H1 (cell line): ENCODE results near the gene CACNA1C. TPM values are rescaled to one million over a fixed set of nuclear protein-coding genes. Genes with fewer than 3 reads are reported as not detected.
A peak's percentile ranks its signal among the peaks of the same experiment; 100 is the strongest.

ENCODE experiments used
- CTCF ChIA-PET: fragments of 300-600 bp; sonication (Branson Sonifier 250); formaldehyde crosslinking; loops from one replicate; lab custom pipeline; 2021; ENCODE audit not compliant: partially characterized antibody; lab: Charles Lee
- POLR2A ChIA-PET: fragments of 300-600 bp; sonication (Branson Sonifier 250); formaldehyde crosslinking; loops from one replicate; lab custom pipeline; 2021; ENCODE audit warnings: inconsistent platforms; ENCODE audit not compliant: partially characterized antibody; lab: Charles Lee
- DNase-seq, 2 experiments: peaks; one replicate each; pipeline versions ENCODE4 v3.0.0 to v3.0.0-alpha.2; 2010 to 2022; ENCODE audit warnings: low spot score in 2 of 2, low read depth in 1 of 2, mixed read lengths in 1 of 2
- FAIRE-seq: peaks from 2 replicates; lab custom pipeline; 2011; peaks lifted over from hg19 to GRCh38; lab: Jason Lieb, UNC
- H2AFZ ChIP-seq: 2 replicates; pipeline ENCODE4 v1.8.1; 2012; ENCODE audit warnings: low read length, inconsistent platforms
- H2AK5ac ChIP-seq: 2 replicates; pipeline ENCODE4 v1.6.1; 2013; ENCODE audit warnings: low read depth, low read length
- H2BK120ac ChIP-seq: replicated peaks from 2 replicates; pipeline ENCODE3; 2013; ENCODE audit warnings: low read depth, low read length, inconsistent platforms
- H2BK12ac ChIP-seq: 2 replicates; pipeline ENCODE4 v1.6.1; 2013; ENCODE audit warnings: low read depth, low read length
- H2BK15ac ChIP-seq: 2 replicates; pipeline ENCODE4 v1.6.1; 2013; ENCODE audit warnings: low read length
- H2BK20ac ChIP-seq: 2 replicates; pipeline ENCODE4 v1.6.1; 2013; ENCODE audit warnings: low read length
- H2BK5ac ChIP-seq: 2 replicates; pipeline ENCODE4 v1.6.1; 2013; ENCODE audit warnings: low read depth, low read length
- H3K14ac ChIP-seq: 2 replicates; pipeline ENCODE4 v1.6.1; 2013; ENCODE audit warnings: inconsistent platforms; ENCODE audit not compliant: insufficient read length
- H3K18ac ChIP-seq: 2 replicates; pipeline ENCODE4 v1.6.1; 2013; ENCODE audit warnings: low read length; ENCODE audit errors: extremely low read depth
- H3K23ac ChIP-seq: 2 replicates; pipeline ENCODE4 v1.6.1; 2013; ENCODE audit warnings: inconsistent platforms; ENCODE audit not compliant: insufficient read length
- H3K23me2 ChIP-seq: 2 replicates; pipeline ENCODE4 v1.6.1; 2013; ENCODE audit warnings: low read depth, low read length
- H3K27ac ChIP-seq: 2 replicates; pipeline ENCODE4 v1.6.1; 2011; ENCODE audit warnings: low read depth, low read length, inconsistent platforms
- H3K27me3 ChIP-seq, 4 experiments: replicated peaks in 1 of 4; 1 replicate in 1 of 4; 2 replicates in 3 of 4; pipeline versions ENCODE4 v1.6.1 to v1.8.1; 2011 to 2013; ENCODE audit warnings: low read length in 3 of 4, mild to moderate bottlenecking in 3 of 4, inconsistent platforms in 2 of 4, mixed read lengths in 2 of 4, moderate library complexity in 1 of 4; ENCODE audit not compliant: control insufficient read depth in 3 of 4, insufficient read depth in 3 of 4; ENCODE audit errors: extremely low read depth in 1 of 4
- H3K36me3 ChIP-seq, 4 experiments: 2 replicates each; pipeline versions ENCODE4 v1.6.1 to v1.8.1; 2011 to 2013; ENCODE audit warnings: mild to moderate bottlenecking in 4 of 4, low read length in 3 of 4, moderate library complexity in 2 of 4, control low read depth in 1 of 4, inconsistent platforms in 1 of 4; ENCODE audit not compliant: insufficient read depth in 4 of 4, control insufficient read depth in 2 of 4
- H3K4ac ChIP-seq: replicated peaks from 2 replicates; pipeline ENCODE3; 2013; ENCODE audit warnings: low read length, low read depth, mixed read lengths, inconsistent platforms; ENCODE audit not compliant: insufficient read length
- H3K4me1 ChIP-seq, 4 experiments: replicated peaks in 1 of 4; 1 replicate in 1 of 4; 2 replicates in 3 of 4; pipeline versions ENCODE4 v1.6.1 to v1.8.1; 2011 to 2013; ENCODE audit warnings: low read length in 3 of 4, inconsistent platforms in 2 of 4, mixed read lengths in 1 of 4; ENCODE audit not compliant: insufficient read depth in 4 of 4, control insufficient read depth in 3 of 4
- H3K4me2 ChIP-seq, 2 experiments: 2 replicates each; pipeline versions ENCODE4 v1.6.1 to v1.8.1; 2011 to 2013; ENCODE audit warnings: low read depth in 2 of 2, low read length in 2 of 2, control low read depth in 1 of 2, inconsistent platforms in 1 of 2, mild to moderate bottlenecking in 1 of 2; ENCODE audit not compliant: insufficient read depth in 1 of 2
- H3K4me3 ChIP-seq, 4 experiments: fragments of 200-600, 300-600 bp in 1 of 4; sonication (generic), shearing (Covaris generic), sonication (Bioruptor Twin) in 1 of 4; 2 replicates each; pipeline versions ENCODE4 v1.5.1 to v1.8.1; 2011 to 2016; ENCODE audit warnings: low read length in 4 of 4, low read depth in 3 of 4, control low read depth in 2 of 4, inconsistent platforms in 2 of 4, mild to moderate bottlenecking in 2 of 4, mixed read lengths in 1 of 4, moderate library complexity in 1 of 4; ENCODE audit not compliant: insufficient read depth in 2 of 4; ENCODE audit errors: extremely low read depth in 1 of 4
- H3K56ac ChIP-seq: replicated peaks from 2 replicates; pipeline ENCODE3; 2013; ENCODE audit warnings: low read depth, mild to moderate bottlenecking, mixed read lengths, low read length, inconsistent platforms; ENCODE audit not compliant: insufficient read length
- H3K79me1 ChIP-seq: 2 replicates; pipeline ENCODE4 v1.6.1; 2013; ENCODE audit warnings: low read depth, low read length, control low read depth
- H3K79me2 ChIP-seq, 2 experiments: 2 replicates each; pipeline versions ENCODE4 v1.6.1 to v1.8.1; 2012 to 2013; ENCODE audit warnings: low read length in 2 of 2, mild to moderate bottlenecking in 2 of 2, inconsistent platforms in 1 of 2; ENCODE audit not compliant: insufficient read depth in 2 of 2, control insufficient read depth in 1 of 2
- H3K9ac ChIP-seq, 4 experiments: replicated peaks in 1 of 4; 1 replicate in 1 of 4; 2 replicates in 3 of 4; pipeline versions ENCODE4 v1.6.1 to v1.8.1; 2011 to 2013; ENCODE audit warnings: low read depth in 3 of 4, low read length in 3 of 4, control low read depth in 2 of 4, mild to moderate bottlenecking in 2 of 4, moderate library complexity in 2 of 4, inconsistent platforms in 1 of 4; ENCODE audit errors: extremely low read depth in 1 of 4
- H3K9me3 ChIP-seq, 2 experiments: 2 replicates each; pipeline versions ENCODE4 v1.6.1 to v1.8.1; 2012 to 2013; ENCODE audit warnings: mild to moderate bottlenecking in 2 of 2, moderate library complexity in 2 of 2, control low read depth in 1 of 2, inconsistent platforms in 1 of 2, low read depth in 1 of 2, low read length in 1 of 2, mixed read lengths in 1 of 2; ENCODE audit not compliant: insufficient read depth in 2 of 2
- H4K20me1 ChIP-seq, 2 experiments: replicated peaks in 1 of 2; 2 replicates each; pipeline versions ENCODE3 to v1.8.1; 2011 to 2013; ENCODE audit warnings: inconsistent platforms in 2 of 2, low read length in 2 of 2, mild to moderate bottlenecking in 1 of 2; ENCODE audit not compliant: insufficient read depth in 2 of 2, control insufficient read depth in 1 of 2
- H4K5ac ChIP-seq: 2 replicates; pipeline ENCODE4 v1.6.1; 2013; ENCODE audit warnings: low read length, low read depth, mixed read lengths, inconsistent platforms; ENCODE audit not compliant: insufficient read length
- H4K8ac ChIP-seq: 2 replicates; pipeline ENCODE4 v1.8.0; 2013; ENCODE audit warnings: mild to moderate bottlenecking, moderate library complexity, low read length, inconsistent platforms; ENCODE audit not compliant: insufficient read depth; ENCODE audit errors: extremely low read depth
- H4K91ac ChIP-seq: replicated peaks from 2 replicates; pipeline ENCODE3; 2013; ENCODE audit warnings: low read length, mixed read lengths, inconsistent platforms; ENCODE audit not compliant: insufficient read length
- ATF2 ChIP-seq: IDR thresholded peaks from 2 replicates; pipeline ENCODE4 v1.6.1; 2012; ENCODE audit warnings: low read length, inconsistent platforms
- CBX5 ChIP-seq: fragments of 300-800, 300-1000 bp; sonication (generic); IDR thresholded peaks from 2 replicates; pipeline ENCODE4 v1.7.1; 2016; ENCODE audit warnings: antibody characterized with exemption, low read length, low read depth
- CHD2 ChIP-seq: IDR thresholded peaks from 2 replicates; pipeline ENCODE4 v1.6.1; 2012; ENCODE audit warnings: low read length, improper control_type of control experiment
- CTCF ChIP-seq, 3 experiments: IDR thresholded peaks; 1 replicate in 2 of 3; 2 replicates in 1 of 3; pipeline versions ENCODE4 v1.5.1 to v1.6.1; 2011; ENCODE audit warnings: low read length in 3 of 3, mild to moderate bottlenecking in 3 of 3, inconsistent platforms in 2 of 3, low read depth in 1 of 3, moderate library complexity in 1 of 3; ENCODE audit not compliant: insufficient read depth in 1 of 3; ENCODE audit errors: control extremely low read depth in 1 of 3
- GTF2F1 ChIP-seq: IDR thresholded peaks from 2 replicates; pipeline ENCODE4 v1.6.1; 2012; ENCODE audit warnings: low read depth, low read length, improper control_type of control experiment, borderline replicate concordance
- HDAC6 ChIP-seq: IDR thresholded peaks from one replicate; pipeline ENCODE4 v1.7.1; 2012; ENCODE audit warnings: low read depth, mild to moderate bottlenecking, inconsistent platforms, low read length, moderate library complexity
- KDM5A ChIP-seq: fragments of 200-600 bp; IDR thresholded peaks from 2 replicates; pipeline ENCODE4 v1.7.1; 2012; ENCODE audit warnings: mild to moderate bottlenecking, low read length, inconsistent platforms, mixed read lengths
- SAP30 ChIP-seq: fragments of 300-600 bp; sonication (generic); IDR thresholded peaks from 2 replicates; pipeline ENCODE4 v1.7.1; 2012; ENCODE audit warnings: low read length, moderate library complexity, mild to moderate bottlenecking, inconsistent platforms; ENCODE audit not compliant: insufficient read depth, insufficient replicate concordance
- TBP ChIP-seq: IDR thresholded peaks from 2 replicates; pipeline ENCODE4 v1.6.1; 2011; ENCODE audit warnings: low read depth, low read length, improper control_type of control experiment
- TEAD4 ChIP-seq: IDR thresholded peaks from 2 replicates; pipeline ENCODE4 v1.6.1; 2012; ENCODE audit warnings: low read depth, low read length, inconsistent platforms, mixed read lengths
- WGBS, 2 experiments: shearing (Covaris generic) in 1 of 2; methylation state at CpG; one replicate each; pipeline versions ENCODE4 v1.1.6 to v1.1.7; 2013 to 2015; ENCODE audit warnings: low lambda C conversion rate in 2 of 2, mixed read lengths in 2 of 2, inconsistent platforms in 1 of 2, low coverage in 1 of 2, missing lambda C conversion rate in 1 of 2; ENCODE audit not compliant: insufficient replicate concordance in 2 of 2, insufficient coverage in 1 of 2, insufficient read length in 1 of 2; ENCODE audit errors: extremely low coverage in 1 of 2, missing lambda C conversion rate in 1 of 2; 5-methylcytosine and 5-hydroxymethylcytosine counted together
- polyA plus RNA-seq, 7 experiments: library from polyadenylated mRNA; depleted of rRNA in 3 of 7; stranded (reverse) in 5 of 7; unstranded in 2 of 7; fragments of >200 nt in 5 of 7; fragments of 200-250 nt in 2 of 7; gene quantifications; 1 replicate in 5 of 7; 2 replicates in 1 of 7; 4 replicates in 1 of 7; pipeline versions ENCODE4 v1.2.1 to v1.2.3, GENCODE V29; 2011 to 2013; ENCODE audit warnings: missing spikeins in 2 of 7, mixed read lengths in 2 of 7
- total RNA-seq: library from RNA; stranded (reverse); fragmentation: NEBNext Ultra II Directional; extraction: Animal tissue kit (Norgen Biotek cat#: 25700); gene quantifications from 2 replicates; pipeline ENCODE4 v1.2.1, GENCODE V29; 2021

Gene CACNA1C
- total and polyA plus RNA-seq, 2 of the 8 experiments (the other 6 are each of a cell fraction or from before 2014, with no cell fraction given) = 1.3 TPM

- H3K9me3 ChIP-seq = no peaks in the 10 kb centered on the region
- no peak overlapping the region for H4K91ac ChIP-seq
- no peak overlapping the region for H3K4ac ChIP-seq
- no peaks in the 10 kb centered on the region for H3K23me2 ChIP-seq
- no peak overlapping the region for H2BK15ac ChIP-seq
- no peak for DNase-seq
- no peak for FAIRE-seq
- no peak overlapping the region for H2AK5ac ChIP-seq
- no peak overlapping the region; the same call in 1 of the 2 replicates for H4K8ac ChIP-seq
- no peaks in the 10 kb centered on the region for H3K79me1 ChIP-seq
- no peak overlapping the region for H3K27ac ChIP-seq
- H2BK12ac ChIP-seq = 0 out of 2 replicates have a peak overlapping the region, but pooled peaks have one; percentile 43
- no peaks in the 10 kb centered on the region; a peak in 1 of 7 replicates for H3K27me3 ChIP-seq
- H3K79me2 ChIP-seq = no peaks in the 10 kb centered on the region
- no peak overlapping the region for H2BK5ac ChIP-seq
- no peaks in the 10 kb centered on the region for H3K4me1 ChIP-seq
- no peak overlapping the region for H3K4me2 ChIP-seq
- no peak overlapping the region for H3K14ac ChIP-seq
- no peaks in the 10 kb centered on the region for H4K20me1 ChIP-seq
- no peak overlapping the region for H3K9ac ChIP-seq
- H4K5ac ChIP-seq = no peak overlapping the region
- no peak overlapping the region for H2AFZ ChIP-seq
- WGBS, 2 experiments = 95% methylated on average over 11 of the region's 11 CpGs; no CpG with 5 or more reads in 1 of the 2 experiments
- CTCF ChIA-PET = interaction anchor here (1.5 to 3.6 kb wide), 3 partner anchors 14 to 78 kb away, joined by 3 to 12 read pairs (median 4); no protein-coding TSS in a partner anchor
- POLR2A ChIA-PET = no interaction called here
- no peak overlapping the region for H3K18ac ChIP-seq
- no peak overlapping the region for H3K23ac ChIP-seq
- H3K4me3 ChIP-seq = no peak overlapping the region
- no peaks in the 10 kb centered on the region; a peak in 1 of 8 replicates for H3K36me3 ChIP-seq
- H2BK120ac ChIP-seq = no peak overlapping the region
- H3K56ac ChIP-seq = no peak overlapping the region
- no peak overlapping the region for H2BK20ac ChIP-seq
- no peak for TF ChIP-seq ATF2
- TF ChIP-seq HDAC6 = no peak
- TF ChIP-seq KDM5A = no peak
- no peak for TF ChIP-seq GTF2F1
- no peak for TF ChIP-seq CTCF (IDR thresholded peaks at IDR 0.05; ENCODE audit: control extremely low read depth in 1 of 3, insufficient read depth in 1 of 3, low read depth in 1 of 3, low read length in 3 of 3)
- no peak for TF ChIP-seq TEAD4
- no peak for TF ChIP-seq TBP
- no peak for TF ChIP-seq SAP30
- no peak for TF ChIP-seq CBX5
- no peak for TF ChIP-seq CHD2
Observed at GRCh38 chr12:2610358-2610757, 557.6 kb downstream of the CACNA1C start.
